Activated gamma-delta T cell treated with anti-CD3 and anti-CD28 coated beads, Interleukin-2, amount 50 U/mL, for 16 hours (primary cell): ENCODE data around the gene SIGLEC5.
A peak's percentile ranks its signal among the peaks of the same experiment; 100 is the strongest.

ENCODE experiments used
- DNase-seq: peaks from one replicate; pipeline ENCODE4 v3.0.0-alpha.2; 2020; ENCODE audit warnings: low read depth

The SIGLEC5 gene

GRCh38 chr19:51627491-51628138, 2.6 kb downstream of the SIGLEC5 start:
- no peak for DNase-seq

DNA sequence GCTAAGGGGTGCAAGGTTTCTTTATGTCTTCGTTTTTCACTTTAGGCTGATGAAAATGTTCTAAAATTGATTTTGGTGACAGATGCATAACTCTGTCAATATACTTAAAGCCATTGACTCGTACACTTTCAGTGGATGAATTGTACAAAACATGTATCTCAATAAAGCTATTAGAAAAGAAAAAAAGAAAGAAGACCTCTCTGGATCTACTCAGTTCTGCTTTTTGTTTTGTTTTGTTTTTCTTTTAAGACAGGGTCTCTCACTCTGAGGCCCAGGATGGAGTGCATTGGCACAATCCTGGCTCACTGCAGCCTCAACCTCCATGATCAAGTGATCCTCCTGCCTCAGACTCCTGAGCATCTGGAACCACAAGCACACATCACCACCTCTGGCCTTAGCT, 3.5 kb downstream of the SIGLEC5 start:
- DNase-seq, result no peak

- no peak for DNase-seq
These were observed 9.0 kb downstream of the SIGLEC5 start for GRCh38 chr19:51621178-51621577.

- no peak for DNase-seq
These were observed 14.2 kb downstream of the SIGLEC5 start for GRCh38 chr19:51615991-51616390.

- DNase-seq, result no peak
These were observed 15.4 kb downstream of the SIGLEC5 start for GRCh38 chr19:51614789-51615188.

GRCh38 chr19:51610576-51610975, 19.6 kb downstream of the SIGLEC5 start:
- no peak for DNase-seq

DNA sequence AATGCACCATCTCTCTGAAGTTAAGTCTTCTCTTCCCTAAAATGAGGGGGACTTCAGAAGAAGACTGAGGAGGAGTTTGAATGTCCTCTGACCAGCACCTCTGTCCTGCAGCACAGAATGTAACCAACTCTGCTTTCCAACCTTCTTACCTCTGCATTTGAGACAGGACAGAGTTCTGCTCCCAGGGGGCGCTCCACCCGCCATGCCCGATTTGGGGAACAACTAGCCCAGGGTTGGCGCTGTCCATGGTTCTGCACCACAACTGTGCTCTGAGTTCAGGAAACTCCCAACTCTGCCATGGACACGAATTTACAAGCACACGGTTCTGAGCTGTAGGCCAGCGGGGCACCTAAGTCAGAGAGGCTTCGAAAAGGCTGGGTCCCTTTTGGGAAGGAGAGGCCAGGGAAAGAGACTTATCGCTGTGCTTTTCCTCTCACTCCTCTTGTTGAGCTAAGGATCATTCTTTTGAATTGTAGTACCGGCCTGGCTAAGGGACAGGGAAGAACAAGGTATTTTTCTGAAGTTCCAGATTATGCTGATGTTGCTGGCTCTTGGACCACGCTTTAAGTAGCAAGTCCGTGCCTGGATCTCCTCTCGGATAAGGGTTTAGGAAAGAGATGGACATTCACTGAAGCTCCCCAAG, 22.2 kb downstream of the SIGLEC5 start:
- DNase-seq, result peak; percentile 24

GRCh38 chr19:51607077-51607476, 23.1 kb downstream of the SIGLEC5 start:
- no peak for DNase-seq

DNA sequence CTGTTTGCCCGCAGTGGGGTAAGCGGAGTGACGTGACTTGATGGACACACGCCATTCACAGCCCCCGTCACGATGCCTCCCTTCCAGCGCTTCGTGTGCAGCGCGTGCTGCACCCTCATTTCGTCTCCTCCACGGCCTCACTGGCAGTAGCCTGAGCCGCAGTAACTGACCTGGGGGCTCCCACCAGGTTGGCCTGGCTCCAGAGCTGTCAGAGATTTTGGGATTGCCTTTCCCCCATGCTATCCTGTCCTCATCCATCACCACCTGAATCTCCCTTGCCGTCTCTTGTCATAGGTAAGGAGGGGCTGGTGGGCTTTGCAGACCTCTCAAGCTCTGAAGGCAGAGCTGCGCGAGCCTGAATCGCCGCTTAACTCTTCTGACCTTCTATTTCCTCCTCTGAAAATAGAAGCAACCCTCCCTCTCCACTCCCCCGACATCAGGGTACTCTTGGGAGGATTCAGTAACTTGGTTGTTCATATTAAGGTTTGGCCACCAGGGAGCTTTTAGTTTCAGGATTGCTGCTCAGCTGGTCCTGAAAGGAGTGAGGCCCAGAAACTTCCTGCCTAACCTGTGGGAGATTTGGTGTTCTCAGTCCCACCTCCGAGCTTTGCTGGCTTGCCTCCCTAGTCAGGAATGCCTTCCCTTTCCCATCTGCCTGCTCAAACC, 27.9 kb downstream of the SIGLEC5 start:
- DNase-seq, result no peak

DNA sequence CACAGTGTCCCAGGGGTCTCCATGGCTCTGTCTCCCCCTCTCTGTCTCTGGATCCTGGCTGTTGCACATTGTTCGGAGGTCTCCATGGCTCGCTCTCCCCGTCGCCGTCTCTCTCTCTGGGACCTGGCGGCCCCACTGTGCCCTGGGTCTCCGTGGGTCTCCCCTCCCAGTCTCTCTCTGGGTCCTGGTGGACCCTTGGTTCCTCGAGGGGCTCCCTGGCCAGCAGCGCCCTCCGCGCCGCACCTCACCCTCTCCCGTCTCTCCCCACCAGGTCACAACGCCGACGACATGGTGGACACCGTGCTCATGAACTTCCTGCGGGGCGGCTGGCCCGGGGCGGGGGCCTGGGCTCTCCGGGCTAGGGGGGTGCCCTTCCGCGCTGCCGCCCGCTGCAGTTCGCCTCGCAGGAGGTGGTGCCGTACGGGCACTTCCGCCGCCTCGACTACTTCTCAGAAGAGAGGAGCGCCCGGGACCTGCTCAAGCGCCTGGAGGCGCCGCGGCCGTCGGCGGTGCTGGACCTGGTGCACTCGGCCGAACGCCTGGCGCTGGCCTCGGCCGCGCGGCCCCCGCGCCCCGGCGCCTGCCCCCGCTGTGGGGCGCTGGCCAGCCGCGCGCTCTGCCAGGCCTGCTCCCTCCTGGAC, 29.1 kb downstream of the SIGLEC5 start:
- no peak for DNase-seq

DNA sequence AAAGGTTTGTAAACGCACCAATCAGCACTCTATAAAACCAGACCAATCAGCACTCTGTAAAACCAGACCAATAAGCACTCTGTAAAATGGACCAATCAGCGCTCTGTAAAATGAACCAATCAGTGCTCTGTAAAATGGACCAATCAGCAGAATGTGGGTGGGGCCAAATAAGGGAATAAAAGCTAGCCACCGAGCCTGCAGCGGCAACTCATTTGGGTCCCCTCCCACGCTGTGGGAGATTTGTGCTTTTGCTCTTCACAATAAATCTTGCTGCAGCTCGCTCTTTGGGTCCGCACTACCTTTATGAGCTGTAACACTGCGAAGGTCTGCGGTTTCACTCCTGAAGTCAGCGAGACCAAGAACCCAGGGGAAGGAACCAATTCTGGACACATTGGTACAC, 31.1 kb downstream of the SIGLEC5 start:
- DNase-seq, result no peak

DNA sequence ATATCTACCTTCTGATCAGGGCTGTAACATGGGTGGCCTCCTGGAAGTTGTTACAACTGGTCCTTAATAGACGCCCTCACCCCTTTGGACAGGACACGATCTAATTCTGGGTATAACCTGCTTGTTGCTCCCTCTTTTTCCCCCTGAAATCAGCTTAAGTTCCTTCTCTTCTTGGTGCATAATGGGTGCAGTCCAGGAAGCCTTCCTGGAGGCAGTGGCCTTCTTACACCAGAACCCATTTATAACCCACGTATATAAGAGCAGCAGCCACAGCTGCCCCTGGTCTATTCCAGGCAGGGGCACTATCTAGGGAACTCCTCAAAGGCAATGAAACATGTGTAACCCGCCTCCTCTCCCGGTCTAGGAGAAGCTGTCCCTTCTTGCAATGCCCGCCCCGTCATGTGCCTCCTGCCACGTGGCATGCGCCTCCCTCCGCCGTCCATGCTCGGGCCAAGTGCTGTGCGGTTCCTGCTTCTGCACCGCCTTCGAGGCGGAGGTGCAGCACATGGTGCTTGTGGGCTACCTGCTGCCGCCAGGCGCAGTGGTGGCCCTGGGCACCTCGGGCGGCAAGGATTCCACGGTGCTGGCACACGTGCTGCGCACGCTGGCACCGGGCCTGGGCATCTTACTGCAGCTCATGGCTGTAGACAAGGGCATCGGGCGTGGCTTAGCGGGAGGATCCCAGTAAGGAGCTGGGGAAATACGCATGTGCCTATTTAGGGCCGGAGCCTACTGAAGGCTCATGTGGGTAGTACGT, 31.9 kb downstream of the SIGLEC5 start:
- no peak for DNase-seq

DNA sequence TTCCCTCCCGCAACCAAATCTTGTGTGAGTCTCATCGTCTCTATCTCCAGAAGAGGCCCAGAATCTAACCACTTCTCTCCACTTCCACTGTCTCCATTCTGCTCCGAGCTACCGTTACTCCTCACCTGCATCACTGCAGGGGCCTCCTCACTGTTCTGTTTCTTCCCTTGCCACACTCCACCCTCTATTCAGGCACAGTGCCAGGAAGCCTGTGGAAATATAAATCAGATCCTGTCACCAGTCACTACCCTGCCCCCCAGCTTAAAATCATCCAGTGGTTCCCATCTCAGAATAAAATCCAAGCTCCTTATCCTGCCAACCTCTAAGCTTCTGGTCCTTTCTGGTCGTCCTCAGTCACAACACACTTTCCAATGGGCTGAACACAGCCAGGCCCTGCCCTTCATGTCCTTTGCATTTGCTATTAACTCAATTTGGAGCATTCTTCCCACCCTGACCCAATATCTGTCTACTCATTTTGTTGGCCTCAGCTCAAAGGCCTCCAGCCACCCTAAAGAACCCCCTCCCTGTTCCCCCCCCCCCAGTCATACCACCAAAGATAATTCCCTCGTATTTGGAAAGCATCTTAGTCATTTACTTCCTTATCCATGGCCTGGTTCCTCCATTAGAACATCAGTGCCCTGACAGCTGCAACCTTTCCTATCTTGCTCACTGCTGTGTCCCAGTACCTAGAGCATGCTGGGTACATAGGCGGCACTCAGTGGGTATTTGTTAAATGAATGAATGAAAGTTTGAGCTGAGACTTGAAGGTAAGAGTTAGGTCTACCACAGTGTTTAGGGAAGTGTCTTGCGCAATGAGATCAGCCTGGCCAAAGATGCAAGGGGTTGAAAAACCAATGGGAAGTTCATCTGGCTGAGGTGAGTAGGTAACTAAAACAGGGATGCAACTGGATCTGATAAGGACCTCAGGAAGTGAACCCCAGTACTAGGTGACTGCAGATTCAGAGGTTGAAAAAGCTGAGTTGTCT, 34.7 kb downstream of the SIGLEC5 start:
- DNase-seq, result no peak

DNA sequence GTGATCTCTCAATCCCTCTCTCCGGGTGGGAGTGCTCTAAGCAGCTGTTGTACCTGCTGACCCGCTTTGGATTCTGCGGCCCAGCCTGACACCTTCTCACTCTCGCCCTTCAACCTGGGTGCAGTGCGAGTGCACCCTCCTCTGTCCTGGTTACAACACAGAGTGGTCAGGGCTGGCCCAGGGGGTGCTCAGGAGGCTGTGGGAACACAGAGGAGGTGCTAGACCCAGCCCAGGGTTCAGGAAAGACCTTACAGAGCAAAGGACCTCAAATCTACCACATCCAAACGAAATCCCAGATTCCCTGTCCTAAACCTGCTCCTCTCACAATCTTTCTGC, 35.5 kb downstream of the SIGLEC5 start:
- no peak for DNase-seq

- DNase-seq, result peak; percentile 95
These were observed 36.0 kb downstream of the SIGLEC5 start for GRCh38 chr19:51593969-51594773.

DNA sequence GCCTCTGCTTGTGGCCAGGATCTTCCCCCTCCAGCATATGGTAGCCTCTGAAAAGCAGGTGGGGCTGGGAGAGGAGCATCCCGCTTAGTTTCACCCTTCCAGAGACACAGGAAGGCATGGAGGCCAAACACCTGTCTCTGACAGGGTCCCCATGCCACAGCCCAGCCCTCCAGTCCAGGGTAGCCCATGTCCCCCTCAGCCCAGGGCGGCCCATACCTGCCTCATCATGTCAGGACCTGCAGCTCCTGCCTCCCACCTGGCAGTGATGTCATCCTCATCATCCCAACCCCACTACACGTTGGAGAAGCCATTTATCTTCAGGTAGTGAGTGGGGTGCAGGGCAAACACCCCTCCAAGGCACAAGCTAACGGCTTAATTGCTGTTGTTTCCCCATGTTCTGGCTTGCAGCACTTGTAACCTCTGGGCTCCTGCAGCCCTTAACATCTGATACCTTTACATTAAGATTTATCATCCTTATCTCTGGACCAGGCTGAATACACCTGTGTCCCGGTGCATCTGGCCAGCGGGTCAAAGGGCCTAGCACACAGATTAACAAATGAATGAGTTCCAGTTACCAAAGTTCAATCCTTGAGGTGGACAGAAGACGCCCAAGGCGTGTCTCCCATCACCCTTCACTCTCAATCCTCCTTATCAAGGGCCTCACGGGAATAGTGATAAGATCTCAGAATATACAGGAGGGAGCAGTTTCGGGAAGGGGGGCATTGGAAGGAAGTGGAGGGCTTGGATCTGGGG, 36.9 kb downstream of the SIGLEC5 start:
- no peak for DNase-seq

- no peak for DNase-seq
These were observed 37.7 kb downstream of the SIGLEC5 start for GRCh38 chr19:51592521-51592920.

GRCh38 chr19:51590441-51590840, 39.8 kb downstream of the SIGLEC5 start:
- DNase-seq, result no peak

DNA sequence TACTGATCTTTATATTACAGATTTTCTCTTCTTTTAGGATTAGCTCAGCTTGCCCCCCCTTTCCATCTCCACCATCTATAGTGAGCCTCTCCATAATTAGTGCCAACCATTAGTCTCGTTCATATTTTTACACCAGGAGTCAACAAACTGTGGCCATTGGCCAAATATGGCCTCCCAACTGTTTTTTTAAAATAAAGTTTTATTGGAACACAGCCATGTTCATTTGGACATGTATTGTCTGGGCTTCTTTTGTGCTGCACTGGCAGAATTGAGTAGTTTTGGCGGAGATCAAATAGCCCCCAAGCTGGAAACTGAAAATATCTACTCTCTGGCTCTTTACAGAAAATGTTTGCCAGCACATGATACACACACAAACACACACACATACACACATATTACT, 40.7 kb downstream of the SIGLEC5 start:
- DNase-seq, result no peak
